Heart right ventricle (tissue), 16 donors: ENCODE data around the gene PNKD. TPM values are rescaled to one million over a fixed set of nuclear protein-coding genes. Genes with fewer than 3 reads are reported as not detected.

Experiments
- ATAC-seq, 8 donors: fragments of 200-7000 bp; cut with Tn5 transposase; one replicate each; pipeline ENCODE4 v1.9.1; 2020; ENCODE audit warnings: mild to moderate bottlenecking in 8 of 8, moderate library complexity in 8 of 8, moderate number of reproducible peaks in 1 of 8
- DNase-seq, 2 donors: peaks; one replicate each; pipeline ENCODE4 v3.0.0-alpha.2; 2020
- H3K27ac ChIP-seq, 10 donors: fragments of 200-600 bp; sonication (generic) in 2 of 10; one replicate each; pipeline versions ENCODE4 v1.5.0 to v1.8.0; 2020 to 2022; ENCODE audit warnings: mild to moderate bottlenecking in 3 of 10
- H3K27me3 ChIP-seq, 7 donors: fragments of 200-600 bp; one replicate each; pipeline ENCODE4 v1.8.0; 2021 to 2022; ENCODE audit warnings: mild to moderate bottlenecking in 2 of 7
- H3K36me3 ChIP-seq, 9 donors: fragments of 200-600 bp; sonication (generic) in 1 of 9; one replicate each; pipeline versions ENCODE4 v1.5.0 to v1.8.0; 2020 to 2022; ENCODE audit warnings: mild to moderate bottlenecking in 2 of 9
- H3K4me1 ChIP-seq, 9 donors: fragments of 200-600 bp; sonication (generic) in 1 of 9; one replicate each; pipeline versions ENCODE4 v1.5.0 to v1.8.0; 2020 to 2022; ENCODE audit warnings: mild to moderate bottlenecking in 4 of 9
- H3K4me3 ChIP-seq, 10 donors: fragments of 200-600 bp; sonication (generic) in 2 of 10; one replicate each; pipeline versions ENCODE4 v1.5.0 to v1.8.0; 2020 to 2022; ENCODE audit warnings: mild to moderate bottlenecking in 7 of 10, moderate library complexity in 2 of 10
- H3K9me3 ChIP-seq, 11 donors: fragments of 200-600 bp in 10 of 11; sonication (generic) in 2 of 11; one replicate each; pipeline versions ENCODE4 v1.5.0 to v1.8.0; 2013 to 2022; ENCODE audit warnings: mild to moderate bottlenecking in 2 of 11, control low read depth in 1 of 11, moderate library complexity in 1 of 11
- WGBS, 2 donors: extraction: QIAGEN DNeasy Blood & Tissue Kit; methylation state at CpG; one replicate each; pipeline ENCODE4 v1.1.7; 2013; ENCODE audit warnings: inconsistent platforms in 1 of 2; 5-methylcytosine and 5-hydroxymethylcytosine counted together
- intact Hi-C, 10 donors: fragments of 100-400 bp; cut with DNase I; formaldehyde crosslinking; loops; one replicate each; pipeline versions ENCODE4 v1.11.1 to v1.14.2; 2022
- polyA plus RNA-seq, 2 donors: library from polyadenylated mRNA; stranded (reverse); fragments of 200-250 nt; gene quantifications; one replicate each; pipeline ENCODE4 v1.2.3, GENCODE V29; 2013
- total RNA-seq, 10 donors: library from RNA; stranded (reverse); fragmentation: NEBNext Ultra II Directional in 3 of 10; extraction: Animal tissue kit (Norgen Biotek cat#: 25700) in 3 of 10; gene quantifications; one replicate each; pipeline versions ENCODE4 v1.2.1 to v1.2.4, GENCODE V29; 2021 to 2023
- TF ChIP-seq, protein P1 (sequence below), 9 donors: fragments of 200-600 bp; sonication (generic) in 2 of 9; IDR thresholded peaks; one replicate each; pipeline versions ENCODE4 v1.5.0 to v1.8.0; 2021 to 2022; ENCODE audit warnings: antibody characterized with exemption in 9 of 9, mild to moderate bottlenecking in 5 of 9, moderate library complexity in 1 of 9
- donor health status: Arrhythmogenic right ventricular cardiomyopathy.
- donor health status: ischemic (EF 13 %, LVEDD 7.1; RV severe dilation, severe dysfunction).
- donor health status: healthy with polysubstance abuse.
- donor health status: DM: no; HTN: yes; CAD: no.
- donor health status: DM: no; HTN: no; CAD: no.
- donor health status: ischemic (EF 25% LVEDD 6.9; RV normal size, moderate dysfunction).
- donor health status: ischemic (EF 25% LVEDD 5.7; RV mildly dilated, moderate dysfunction).
- donor health status: healthy.
- donor health status: DM: yes; HTN: yes; CAD: no.
- donor health status: Ischemic cardiomyopathy.
- donor health status: ischemic (EF 35%, LVEDD 5.7; RV mildly dilated, moderate dysfunction).
- donor health status: nonischemic (EF 11% LVEDD 7.7; RV severe dilation, severe dysfunction).
- donor health status: DM: yes; HTN: yes; CAD: no.
- donor health status: PGD.
- donor health status: ischemic (EF 29% LVEDD 5.4; RV normal size, mild dysfunction).
- donor health status: nonischemic (EF 23%, LVEDD 6.1; RV moderate dilation, normal function).

PNKD gene
- total and polyA plus RNA-seq, 12 donors: 56.9 to 138 (median 75.7) TPM

DNA sequence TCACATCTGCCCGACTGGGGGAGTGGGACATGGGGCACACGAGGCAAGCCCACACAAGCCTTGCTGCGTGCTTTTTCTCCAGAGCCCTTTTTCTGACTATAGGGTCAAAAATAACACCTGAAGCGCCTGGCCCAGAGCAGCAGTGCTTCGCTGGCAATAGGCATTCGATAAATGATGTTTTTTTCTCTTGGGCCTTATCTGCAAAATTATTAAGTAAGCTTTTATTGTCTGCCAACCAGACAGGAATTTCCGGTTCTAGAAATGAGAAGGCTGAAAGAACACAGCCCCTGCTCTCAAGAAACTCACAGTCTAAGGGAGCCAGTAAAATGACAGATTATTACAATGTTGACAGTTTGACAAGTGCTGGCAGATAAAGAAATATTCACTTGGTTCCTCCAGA is 24.7 kb downstream of the PNKD start:
- ATAC-seq: no peak
- no peak for DNase-seq
- Histone ChIP-seq H3K4me1 (peaks cover 10 to 45% (median 23%) of the 10 kb centered on the region in 9 donors), H3K4me3 (no peak overlapping the region), H3K9me3 (no peaks in the 10 kb centered on the region), H3K27me3 (no peaks in the 10 kb centered on the region), H3K36me3 (no peaks in the 10 kb centered on the region), H3K27ac (peak overlapping the region in 2 of 10 donors; percentile 27 to 46)
- intact Hi-C loops: loop anchor here in 4 of 10 donors (10.0 kb wide), 3 partner anchors 100 to 270 kb away; partner anchors contain the start of genes CNOT9 (in 1 of the 4), CTDSP1 (in 1 of the 4) and USP37 (in 1 of the 4)
- WGBS, 2 donors: 56 to 61% methylated on average over 7 of the region's 7 CpGs
- TF ChIP-seq, protein P1, sequence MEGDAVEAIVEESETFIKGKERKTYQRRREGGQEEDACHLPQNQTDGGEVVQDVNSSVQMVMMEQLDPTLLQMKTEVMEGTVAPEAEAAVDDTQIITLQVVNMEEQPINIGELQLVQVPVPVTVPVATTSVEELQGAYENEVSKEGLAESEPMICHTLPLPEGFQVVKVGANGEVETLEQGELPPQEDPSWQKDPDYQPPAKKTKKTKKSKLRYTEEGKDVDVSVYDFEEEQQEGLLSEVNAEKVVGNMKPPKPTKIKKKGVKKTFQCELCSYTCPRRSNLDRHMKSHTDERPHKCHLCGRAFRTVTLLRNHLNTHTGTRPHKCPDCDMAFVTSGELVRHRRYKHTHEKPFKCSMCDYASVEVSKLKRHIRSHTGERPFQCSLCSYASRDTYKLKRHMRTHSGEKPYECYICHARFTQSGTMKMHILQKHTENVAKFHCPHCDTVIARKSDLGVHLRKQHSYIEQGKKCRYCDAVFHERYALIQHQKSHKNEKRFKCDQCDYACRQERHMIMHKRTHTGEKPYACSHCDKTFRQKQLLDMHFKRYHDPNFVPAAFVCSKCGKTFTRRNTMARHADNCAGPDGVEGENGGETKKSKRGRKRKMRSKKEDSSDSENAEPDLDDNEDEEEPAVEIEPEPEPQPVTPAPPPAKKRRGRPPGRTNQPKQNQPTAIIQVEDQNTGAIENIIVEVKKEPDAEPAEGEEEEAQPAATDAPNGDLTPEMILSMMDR (IDR thresholded peaks at IDR 0.05): no peak

DNA sequence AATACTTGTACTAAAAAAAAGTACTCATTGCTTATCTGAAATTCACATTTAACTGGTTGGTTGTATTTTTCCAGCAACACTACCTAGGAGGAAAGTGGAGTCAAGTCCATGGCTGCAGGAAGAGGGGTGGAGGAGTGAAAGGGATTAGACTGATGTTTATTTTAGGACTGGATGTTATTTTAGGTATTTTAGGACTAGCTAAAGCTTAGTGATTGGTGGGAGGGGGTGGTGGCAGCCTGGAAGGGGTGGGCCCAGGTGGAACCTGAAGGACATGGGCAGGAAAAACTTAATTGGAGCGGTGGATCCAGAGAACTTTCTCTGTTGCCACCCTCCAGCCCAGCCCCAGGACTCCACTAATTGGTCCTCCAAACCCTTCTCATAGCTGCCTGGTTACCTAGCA is 25.9 kb downstream of the PNKD start:
- peaks cover 0 to 33% (median 12%) of the 10 kb centered on the region in 9 donors for H3K4me1 ChIP-seq
- no peak for DNase-seq
- no peak overlapping the region for H3K4me3 ChIP-seq
- intact Hi-C loops: loop anchor here in 4 of 10 donors (10.0 kb wide), 3 partner anchors 99 to 269 kb away; partner anchors contain the start of genes CNOT9 (in 1 of the 4), CTDSP1 (in 1 of the 4) and USP37 (in 1 of the 4)
- TF ChIP-seq, protein P1 (IDR thresholded peaks at IDR 0.05): no peak
- WGBS, 2 donors: 93 to 100% methylated on average over 1 of the region's 1 CpG
- H3K27ac ChIP-seq: no peak overlapping the region
- no peaks in the 10 kb centered on the region for H3K36me3 ChIP-seq
- no peaks in the 10 kb centered on the region for H3K9me3 ChIP-seq
- no peak for ATAC-seq
- H3K27me3 ChIP-seq: no peaks in the 10 kb centered on the region

DNA sequence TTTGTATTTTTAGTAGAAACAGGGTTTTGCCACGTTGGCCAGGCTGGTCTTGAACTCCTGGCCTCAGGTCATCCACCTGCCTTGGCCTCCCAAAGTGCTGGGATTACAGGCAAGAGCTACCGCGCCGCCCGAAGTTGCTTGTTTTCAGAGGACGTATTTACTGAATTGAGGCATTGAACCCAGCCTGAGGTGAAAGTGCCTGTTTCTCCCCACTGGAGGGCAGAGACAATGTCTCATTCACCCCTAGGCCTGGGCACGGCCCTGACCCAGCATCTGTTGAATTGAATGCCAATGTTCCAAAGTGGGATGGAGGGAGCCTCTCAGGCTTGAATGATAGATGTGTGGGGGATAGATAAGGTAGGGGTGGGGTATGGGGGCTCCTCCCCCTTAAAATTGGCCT is 26.5 kb downstream of the PNKD start:
- Histone ChIP-seq H3K4me3 (no peak overlapping the region), H3K4me1 (peaks cover 0 to 32% (median 9%) of the 10 kb centered on the region in 9 donors), H3K36me3 (no peaks in the 10 kb centered on the region), H3K9me3 (no peaks in the 10 kb centered on the region), H3K27ac (no peak overlapping the region), H3K27me3 (no peaks in the 10 kb centered on the region)
- intact Hi-C loops: loop anchor here in 4 of 10 donors (10.0 kb wide), 3 partner anchors 98 to 268 kb away; partner anchors contain the start of genes CNOT9 (in 1 of the 4), CTDSP1 (in 1 of the 4) and USP37 (in 1 of the 4)
- WGBS, 2 donors: 89 to 90% methylated on average over 7 of the region's 7 CpGs
- TF ChIP-seq, protein P1 (IDR thresholded peaks at IDR 0.05): no peak
- no peak for DNase-seq
- no peak for ATAC-seq

DNA sequence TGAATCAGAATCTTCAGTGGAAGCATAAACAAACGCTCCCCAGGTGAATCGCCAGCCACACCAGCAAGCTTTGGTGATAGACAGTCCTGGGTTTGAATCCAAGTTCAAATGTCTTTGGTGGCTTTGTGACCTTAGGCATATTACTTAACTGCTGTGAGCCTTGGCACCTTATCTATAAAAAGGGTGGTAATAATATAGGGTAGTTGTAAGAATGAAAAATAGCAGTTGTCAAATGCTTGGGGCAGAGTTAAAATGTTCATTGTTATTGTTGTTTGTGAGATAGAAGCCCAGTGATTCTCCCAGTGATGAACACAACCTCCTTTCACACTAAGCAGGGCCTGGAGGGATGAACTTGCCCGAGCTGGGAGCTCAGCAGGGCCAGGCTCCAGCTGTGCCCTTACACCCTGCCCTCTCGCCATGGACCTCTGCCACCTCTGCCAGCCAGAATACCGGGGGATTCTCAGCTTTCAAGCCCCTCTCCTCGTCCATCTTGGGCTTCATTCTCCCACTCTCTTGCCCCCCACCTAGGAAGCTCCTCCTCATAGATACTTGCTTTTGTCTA is 28.1 kb downstream of the PNKD start:
- Histone ChIP-seq H3K27me3 (no peaks in the 10 kb centered on the region), H3K36me3 (no peaks in the 10 kb centered on the region), H3K27ac (no peak overlapping the region), H3K4me1 (peaks cover 0 to 23% (median 5%) of the 10 kb centered on the region in 9 donors), H3K4me3 (no peak overlapping the region), H3K9me3 (no peaks in the 10 kb centered on the region)
- intact Hi-C loops: loop anchor here in 4 of 10 donors (10.0 kb wide), 3 partner anchors 96 to 266 kb away; partner anchors contain the start of genes CNOT9 (in 1 of the 4), CTDSP1 (in 1 of the 4) and USP37 (in 1 of the 4)
- ATAC-seq (no peak), DNase-seq (no peak)
- 82 to 85% methylated on average over 6 of the region's 6 CpGs for WGBS, 2 donors
- TF ChIP-seq, protein P1 (IDR thresholded peaks at IDR 0.05): no peak
